Type B pancreatic cell (in vitro differentiated cells): ENCODE results near the gene DNAH11. TPM values are rescaled to one million over a fixed set of nuclear protein-coding genes. Genes with fewer than 3 reads are reported as not detected.

Experiments used
- DNase-seq: peaks from one replicate; pipeline ENCODE4 v3.0.0; 2021; ENCODE audit warnings: mixed read lengths; ENCODE audit not compliant: unreplicated experiment; ENCODE audit errors: extremely low spot score
- H3K27ac Mint-ChIP-seq: 2 replicates; pipeline ENCODE4 v1.8.0; 2021; ENCODE audit warnings: mild to moderate bottlenecking, mixed read lengths
- H3K27me3 Mint-ChIP-seq: 2 replicates; pipeline ENCODE4 v1.8.0; 2021; ENCODE audit warnings: mixed read lengths
- H3K36me3 Mint-ChIP-seq: 2 replicates; pipeline ENCODE4 v1.8.0; 2021; ENCODE audit warnings: mixed read lengths
- H3K4me1 Mint-ChIP-seq: one replicate; pipeline ENCODE4 v1.8.0; 2021; ENCODE audit warnings: mixed read lengths; ENCODE audit not compliant: unreplicated experiment
- H3K4me3 Mint-ChIP-seq: 2 replicates; pipeline ENCODE4 v1.8.0; 2021; ENCODE audit warnings: mild to moderate bottlenecking, mixed read lengths
- H3K9me3 Mint-ChIP-seq: 2 replicates; pipeline ENCODE4 v1.8.0; 2021; ENCODE audit warnings: mixed read lengths
- total RNA-seq: library from RNA; stranded (reverse); gene quantifications from 2 replicates; pipeline ENCODE4 v1.2.1, GENCODE V29; 2021; ENCODE audit warnings: low replicate concordance
- TF ChIP-seq, protein P1 (sequence below): fragments of 200-600 bp; sonication (generic); conservative IDR thresholded peaks from 2 replicates; pipeline ENCODE4 v1.5.0; 2021; ENCODE audit warnings: antibody characterized with exemption, mild to moderate bottlenecking

DNAH11 gene
- total RNA-seq, 1 donor from 2014 or later = 3.2 TPM

DNA sequence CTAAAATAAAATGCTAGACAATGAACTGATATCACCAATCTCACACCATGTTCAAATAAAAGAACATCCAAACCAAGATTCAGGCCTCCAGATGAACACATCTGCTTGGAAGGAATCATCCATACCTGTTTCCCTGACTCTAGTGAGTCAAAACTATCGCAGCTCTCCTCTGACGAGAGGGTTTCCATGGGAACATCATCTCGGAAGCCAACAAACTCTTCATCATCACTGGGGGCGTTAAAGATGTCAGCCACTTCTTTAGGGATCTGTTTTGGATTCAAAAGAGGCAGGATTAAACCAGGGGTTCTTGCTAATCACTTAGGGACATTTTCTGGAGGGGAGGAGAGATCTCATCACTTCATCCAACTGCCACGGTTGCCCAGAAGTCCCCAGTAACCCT, 373.8 kb downstream of the DNAH11 start:
- DNase-seq = no peak
- no peak overlapping the region for H3K4me3 Mint-ChIP-seq
- H3K27ac Mint-ChIP-seq = no peak overlapping the region
- TF ChIP-seq, protein P1, sequence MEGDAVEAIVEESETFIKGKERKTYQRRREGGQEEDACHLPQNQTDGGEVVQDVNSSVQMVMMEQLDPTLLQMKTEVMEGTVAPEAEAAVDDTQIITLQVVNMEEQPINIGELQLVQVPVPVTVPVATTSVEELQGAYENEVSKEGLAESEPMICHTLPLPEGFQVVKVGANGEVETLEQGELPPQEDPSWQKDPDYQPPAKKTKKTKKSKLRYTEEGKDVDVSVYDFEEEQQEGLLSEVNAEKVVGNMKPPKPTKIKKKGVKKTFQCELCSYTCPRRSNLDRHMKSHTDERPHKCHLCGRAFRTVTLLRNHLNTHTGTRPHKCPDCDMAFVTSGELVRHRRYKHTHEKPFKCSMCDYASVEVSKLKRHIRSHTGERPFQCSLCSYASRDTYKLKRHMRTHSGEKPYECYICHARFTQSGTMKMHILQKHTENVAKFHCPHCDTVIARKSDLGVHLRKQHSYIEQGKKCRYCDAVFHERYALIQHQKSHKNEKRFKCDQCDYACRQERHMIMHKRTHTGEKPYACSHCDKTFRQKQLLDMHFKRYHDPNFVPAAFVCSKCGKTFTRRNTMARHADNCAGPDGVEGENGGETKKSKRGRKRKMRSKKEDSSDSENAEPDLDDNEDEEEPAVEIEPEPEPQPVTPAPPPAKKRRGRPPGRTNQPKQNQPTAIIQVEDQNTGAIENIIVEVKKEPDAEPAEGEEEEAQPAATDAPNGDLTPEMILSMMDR = no peak
- H3K27me3 Mint-ChIP-seq = no peaks in the 10 kb centered on the region
- peaks cover 29% of the 10 kb centered on the region for H3K36me3 Mint-ChIP-seq
- H3K9me3 Mint-ChIP-seq = peaks cover 7% of the 10 kb centered on the region
- peaks cover 15% of the 10 kb centered on the region for H3K4me1 Mint-ChIP-seq

DNA sequence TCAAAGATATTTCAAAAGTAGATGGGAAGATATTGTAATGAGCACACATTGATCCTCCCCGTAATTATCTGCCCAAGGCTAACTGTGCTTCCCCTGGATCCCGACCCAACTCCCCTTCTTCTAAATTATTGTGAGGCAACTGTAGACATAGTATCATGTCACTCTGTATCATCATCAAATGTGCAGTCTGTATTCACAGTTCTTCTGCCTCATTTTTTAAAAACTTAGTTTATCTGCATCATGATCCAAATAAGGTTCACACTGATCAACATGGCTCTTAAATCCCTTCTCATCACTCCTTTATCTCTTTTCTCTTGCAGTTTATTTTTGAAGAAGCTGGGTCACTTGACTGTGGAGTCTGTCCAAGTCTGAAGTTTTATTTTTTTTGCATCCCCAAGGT, 375.4 kb downstream of the DNAH11 start:
- H3K9me3 Mint-ChIP-seq = peaks cover 7% of the 10 kb centered on the region
- peaks cover 4% of the 10 kb centered on the region for H3K27me3 Mint-ChIP-seq
- no peak for DNase-seq
- H3K36me3 Mint-ChIP-seq = peaks cover 23% of the 10 kb centered on the region
- no peak overlapping the region for H3K27ac Mint-ChIP-seq
- no peak overlapping the region for H3K4me3 Mint-ChIP-seq
- TF ChIP-seq, protein P1 = no peak
- peaks cover 11% of the 10 kb centered on the region for H3K4me1 Mint-ChIP-seq

DNA sequence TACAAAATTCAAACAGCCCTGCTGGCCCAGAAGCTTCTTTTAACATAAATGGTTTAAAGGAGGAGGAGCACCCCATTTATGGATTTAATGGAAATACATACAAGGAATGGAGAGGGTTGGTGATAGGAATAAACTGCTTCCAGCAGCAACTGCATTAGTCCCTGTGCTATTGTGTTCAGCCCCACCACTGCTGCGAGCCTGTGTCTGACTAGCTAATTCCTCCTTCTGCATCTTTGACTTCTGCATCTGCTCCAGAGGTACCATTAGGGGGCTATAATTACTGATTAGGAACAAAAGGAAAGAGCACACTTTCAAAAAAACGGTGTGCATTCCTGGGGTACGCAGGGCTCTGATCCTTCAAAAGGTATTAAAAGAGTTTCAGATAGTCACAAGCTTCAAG, 378.1 kb downstream of the DNAH11 start:
- Mint-ChIP-seq H3K36me3 (peaks cover 5% of the 10 kb centered on the region), H3K4me1 (peaks cover 4% of the 10 kb centered on the region), H3K4me3 (no peak overlapping the region), H3K9me3 (no peaks in the 10 kb centered on the region), H3K27ac (no peak overlapping the region), H3K27me3 (peaks cover 4% of the 10 kb centered on the region)
- TF ChIP-seq, protein P1 = no peak
- DNase-seq = no peak

DNA sequence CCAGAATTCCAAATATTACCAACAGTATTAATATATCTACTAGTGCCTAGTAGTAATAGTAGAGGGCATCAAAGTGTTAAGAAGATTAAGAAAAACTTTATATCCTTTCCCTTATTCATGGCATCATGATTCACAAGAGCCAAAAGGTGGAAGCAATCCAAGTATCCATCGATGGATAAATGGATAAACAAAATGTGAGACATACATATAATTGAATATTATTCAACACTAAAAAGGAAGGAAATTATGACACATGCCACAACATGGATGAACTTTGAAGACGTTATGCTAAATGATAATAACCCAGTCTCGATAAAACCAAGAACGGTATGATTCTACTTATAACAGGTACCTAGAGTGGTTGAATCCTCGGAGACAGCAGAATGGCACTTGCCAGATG, 379.8 kb downstream of the DNAH11 start:
- H3K9me3 Mint-ChIP-seq = no peaks in the 10 kb centered on the region
- peaks cover 7% of the 10 kb centered on the region for H3K36me3 Mint-ChIP-seq
- H3K27ac Mint-ChIP-seq = no peak overlapping the region

DNA sequence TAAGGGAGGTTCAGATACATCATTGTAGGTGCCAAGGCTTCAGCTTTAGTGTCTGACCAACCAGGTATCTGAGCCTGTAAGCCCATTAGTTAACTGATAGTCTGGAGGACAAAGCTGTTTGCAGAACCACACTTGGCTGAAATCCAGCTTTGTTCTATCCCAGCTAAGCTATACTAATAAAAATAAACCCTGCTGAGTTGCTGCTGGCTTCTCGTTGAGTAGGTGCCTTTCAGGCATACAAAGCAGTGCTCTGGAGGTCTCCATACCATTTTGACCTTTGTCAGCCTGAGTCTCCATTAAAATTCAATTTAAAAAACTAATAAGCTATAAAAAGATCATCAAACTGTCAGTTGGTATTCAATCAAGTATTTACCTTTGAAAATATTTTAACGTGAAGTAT, 380.8 kb downstream of the DNAH11 start:
- Mint-ChIP-seq H3K4me3 (no peak overlapping the region), H3K9me3 (no peaks in the 10 kb centered on the region), H3K36me3 (peaks cover 11% of the 10 kb centered on the region), H3K27me3 (peaks cover 4% of the 10 kb centered on the region), H3K27ac (no peak overlapping the region), H3K4me1 (peaks cover 4% of the 10 kb centered on the region)
- TF ChIP-seq, protein P1 = no peak
- DNase-seq = no peak

More for the DNA sequence above, 379.8 kb downstream of the DNAH11 start:
- no peak overlapping the region for H3K4me3 Mint-ChIP-seq
- TF ChIP-seq, protein P1 = no peak
- H3K4me1 Mint-ChIP-seq = peaks cover 4% of the 10 kb centered on the region
- no peak for DNase-seq
- peaks cover 4% of the 10 kb centered on the region for H3K27me3 Mint-ChIP-seq

DNA sequence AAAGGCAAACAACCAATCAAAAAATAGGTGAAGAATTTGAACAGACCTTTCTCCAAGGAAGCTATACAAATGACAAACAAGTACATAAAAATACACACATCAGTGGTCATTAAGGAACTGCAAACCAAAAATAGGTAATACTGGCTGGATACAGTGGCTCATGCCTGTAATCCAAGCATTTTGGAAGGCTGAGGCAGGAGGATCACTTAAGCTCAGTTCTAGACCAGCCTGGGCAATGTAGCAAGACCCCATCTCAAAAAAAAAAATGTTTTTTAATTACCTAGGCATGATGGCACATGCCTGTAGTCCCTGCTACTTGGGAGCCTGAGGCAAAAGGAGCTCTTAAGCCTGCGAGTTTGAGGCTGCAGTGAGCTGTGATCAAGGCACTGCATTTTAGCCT, 383.6 kb downstream of the DNAH11 start:
- Mint-ChIP-seq H3K36me3 (peaks cover 23% of the 10 kb centered on the region), H3K27ac (no peak overlapping the region), H3K27me3 (peaks cover 7% of the 10 kb centered on the region), H3K4me1 (no peaks in the 10 kb centered on the region), H3K9me3 (peaks cover 6% of the 10 kb centered on the region), H3K4me3 (no peak overlapping the region)
- DNase-seq = no peak
- TF ChIP-seq, protein P1 = no peak
